Testis (tissue), 2 donors: Measurements from ENCODE around the gene TNS1.

Experiments used
- CTCF ChIP-seq, 3 experiments: fragments of 450-650 bp in 2 of 3; fragments of 200-600 bp in 1 of 3; sonication (generic) in 1 of 3; IDR thresholded peaks; one replicate each; pipeline ENCODE4 v1.5.1; 2016 to 2019; ENCODE audit warnings: antibody characterized with exemption in 3 of 3, mild to moderate bottlenecking in 2 of 3, moderate library complexity in 1 of 3
- POLR2A ChIP-seq: fragments of 450-650 bp; IDR thresholded peaks from one replicate; pipeline ENCODE4 v1.6.1; 2017; ENCODE audit warnings: antibody characterized with exemption, mild to moderate bottlenecking, moderate library complexity

- no peak for TF ChIP-seq CTCF (IDR thresholded peaks at IDR 0.05)
- TF ChIP-seq POLR2A = no peak
Observed at GRCh38 chr2:218011653-218012040, 8.9 kb upstream of the TNS1 start.
